Measurements from ENCODE around the gene KCNJ10.

The KCNJ10 gene

GRCh38 chr1:160047111-160047991 is 22.6 kb downstream of the KCNJ10 start:
- TF ChIP-seq ZNF565 (CRISPR knock-in tag; conservative IDR thresholded peaks at IDR 0.05; ENCODE audit: low read depth): no peak
- no peak for ATAC-seq

GRCh38 chr1:160046494-160047110 is 23.4 kb downstream of the KCNJ10 start:
- no peak for TF ChIP-seq RARB (CRISPR knock-in tag; IDR thresholded peaks at IDR 0.05)
- TF ChIP-seq PATZ1 (CRISPR knock-in tag; IDR thresholded peaks at IDR 0.05; ENCODE audit: borderline replicate concordance): peak; percentile 99
- no peak for TF ChIP-seq ZNF70 (CRISPR knock-in tag; IDR thresholded peaks at IDR 0.05)
- no peak for TF ChIP-seq CSRNP3 (CRISPR knock-in tag; IDR thresholded peaks at IDR 0.05)
- TF ChIP-seq ZFP3 (CRISPR knock-in tag; IDR thresholded peaks at IDR 0.05): no peak
- TF ChIP-seq TSHZ2 (CRISPR knock-in tag; IDR thresholded peaks at IDR 0.05): no peak
- TF ChIP-seq TCF4 (CRISPR knock-in tag; IDR thresholded peaks at IDR 0.05; ENCODE audit: borderline replicate concordance): peak; percentile 69; the same call in 1 of the 2 replicates
- TF ChIP-seq ZFP30 (CRISPR knock-in tag; IDR thresholded peaks at IDR 0.05): no peak
- peak; percentile 92 for ATAC-seq

- TF ChIP-seq TSHZ2 (CRISPR knock-in tag; IDR thresholded peaks at IDR 0.05) (no peak), CREB5 (CRISPR knock-in tag; IDR thresholded peaks at IDR 0.05; ENCODE audit: low read depth) (no peak)
- no peak for ATAC-seq
Measured at GRCh38 chr1:160045653-160046052, 24.3 kb downstream of the KCNJ10 start.

GRCh38 chr1:160043543-160043942 is 26.4 kb downstream of the KCNJ10 start:
- TF ChIP-seq CSDC2 (CRISPR knock-in tag; IDR thresholded peaks at IDR 0.05): no peak
- no peak for TF ChIP-seq OSR1 (CRISPR knock-in tag; IDR thresholded peaks at IDR 0.05)
- TF ChIP-seq ZC3H10 (CRISPR knock-in tag; IDR thresholded peaks at IDR 0.05): no peak
- TF ChIP-seq TCF4 (CRISPR knock-in tag; IDR thresholded peaks at IDR 0.05; ENCODE audit: borderline replicate concordance): no peak
- TF ChIP-seq CREB5 (CRISPR knock-in tag; IDR thresholded peaks at IDR 0.05; ENCODE audit: low read depth): no peak
- TF ChIP-seq BACH2 (CRISPR knock-in tag; IDR thresholded peaks at IDR 0.05; ENCODE audit: borderline replicate concordance): no peak
- no peak for ATAC-seq
